HG02623 (cell line): ENCODE data around the gene PTMA.
"Not testable (repeated sequence)": the region's sequence is repeated elsewhere in the genome, so short reads cannot be mapped to it uniquely, and the experiment has no call there.

Experiments
- ATAC-seq: cut with Tn5 transposase; IDR thresholded peaks from one replicate; pipeline ENCODE4 v1.9.1; 2021; ENCODE audit warnings: moderate library complexity; ENCODE audit not compliant: unreplicated experiment

The PTMA gene

GRCh38 chr2:231714639-231715498 lies 6.5 kb downstream of the PTMA start:
- ATAC-seq: no peak

GRCh38 chr2:231715499-231715837 lies 7.1 kb downstream of the PTMA start:
- ATAC-seq: no peak

- no peak for ATAC-seq
Measured at GRCh38 chr2:231715988-231716616, 7.8 kb downstream of the PTMA start.

GRCh38 chr2:231716666-231717280 lies 8.4 kb downstream of the PTMA start:
- ATAC-seq: no peak

GRCh38 chr2:231717281-231718171 lies 9.2 kb downstream of the PTMA start:
- no peak for ATAC-seq

GRCh38 chr2:231718799-231719198 lies 10.5 kb downstream of the PTMA start:
- no peak for ATAC-seq

- peak; percentile 3 for ATAC-seq
Measured at GRCh38 chr2:231720292-231720986, 12.1 kb downstream of the PTMA start.

GRCh38 chr2:231720987-231721966 lies 13.0 kb downstream of the PTMA start:
- ATAC-seq: peak; percentile 78

GRCh38 chr2:231722721-231723307 lies 14.5 kb downstream of the PTMA start:
- no peak for ATAC-seq

GRCh38 chr2:231725476-231725875 lies 17.2 kb downstream of the PTMA start:
- no peak for ATAC-seq

GRCh38 chr2:231726276-231726675 lies 18.0 kb downstream of the PTMA start:
- ATAC-seq: no peak

GRCh38 chr2:231727621-231728020 lies 19.3 kb downstream of the PTMA start:
- no peak for ATAC-seq

- no peak for ATAC-seq
Measured at GRCh38 chr2:231732604-231733003, 24.3 kb downstream of the PTMA start.

- ATAC-seq: no peak
Measured at GRCh38 chr2:231737761-231738160, 29.4 kb downstream of the PTMA start.

- ATAC-seq: no peak
Measured at GRCh38 chr2:231743376-231744116, 35.2 kb downstream of the PTMA start.

GRCh38 chr2:231745303-231746038 lies 37.1 kb downstream of the PTMA start:
- ATAC-seq: no peak

GRCh38 chr2:231748153-231748896 lies 40.0 kb downstream of the PTMA start:
- ATAC-seq: not testable (repeated sequence)
